ENCODE data around the gene SLA2.

SLA2 gene

DNA sequence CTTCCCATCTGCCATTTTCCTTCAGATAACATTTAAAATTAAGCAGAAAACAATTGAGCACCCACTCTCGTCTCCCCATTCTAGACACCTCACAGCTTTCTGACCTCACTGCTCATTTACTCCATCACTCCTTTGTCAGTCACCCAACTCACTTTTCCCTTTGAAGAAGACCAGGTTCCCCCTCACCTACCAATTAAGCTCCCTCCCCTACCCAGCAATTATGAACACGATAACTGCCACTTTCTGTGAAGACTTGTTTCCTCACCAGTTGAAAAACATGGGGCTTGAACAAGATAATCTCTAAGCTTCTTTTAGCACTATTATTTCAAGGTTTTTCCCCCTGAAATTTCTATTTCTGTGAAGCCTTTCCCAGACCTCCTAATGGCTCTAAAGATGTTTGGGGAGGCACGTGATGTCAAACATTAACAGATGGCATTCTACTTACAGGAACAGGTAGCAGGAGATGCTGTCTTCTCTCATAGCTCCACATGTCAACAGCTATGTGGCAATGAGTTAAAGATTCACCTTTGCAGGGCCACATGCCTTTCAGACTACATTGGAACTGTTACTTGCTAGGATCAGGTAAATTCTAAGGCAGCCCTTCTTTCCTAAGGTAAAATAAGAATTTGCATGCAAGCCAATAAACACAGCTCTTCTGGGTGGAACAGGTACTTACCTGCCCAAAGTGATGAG is 24.8 kb upstream of the SLA2 start:
- no peaks in the 10 kb centered on the region for H3K9me3 ChIP-seq (ENCODE audit: control insufficient read depth, low read length)
- H3K27me3 ChIP-seq (ENCODE audit: control insufficient read depth, insufficient read depth, low read length) = no peaks in the 10 kb centered on the region
- H3K4me3 ChIP-seq (ENCODE audit: low read length) = no peak overlapping the region
- no peaks in the 10 kb centered on the region for H3K4me1 ChIP-seq (ENCODE audit: control insufficient read depth, insufficient read depth, low read length)
- H3K36me3 ChIP-seq (ENCODE audit: control insufficient read depth, insufficient read depth, low read length) = no peaks in the 10 kb centered on the region
- H3K9ac ChIP-seq (ENCODE audit: low read length) = no peak overlapping the region

DNA sequence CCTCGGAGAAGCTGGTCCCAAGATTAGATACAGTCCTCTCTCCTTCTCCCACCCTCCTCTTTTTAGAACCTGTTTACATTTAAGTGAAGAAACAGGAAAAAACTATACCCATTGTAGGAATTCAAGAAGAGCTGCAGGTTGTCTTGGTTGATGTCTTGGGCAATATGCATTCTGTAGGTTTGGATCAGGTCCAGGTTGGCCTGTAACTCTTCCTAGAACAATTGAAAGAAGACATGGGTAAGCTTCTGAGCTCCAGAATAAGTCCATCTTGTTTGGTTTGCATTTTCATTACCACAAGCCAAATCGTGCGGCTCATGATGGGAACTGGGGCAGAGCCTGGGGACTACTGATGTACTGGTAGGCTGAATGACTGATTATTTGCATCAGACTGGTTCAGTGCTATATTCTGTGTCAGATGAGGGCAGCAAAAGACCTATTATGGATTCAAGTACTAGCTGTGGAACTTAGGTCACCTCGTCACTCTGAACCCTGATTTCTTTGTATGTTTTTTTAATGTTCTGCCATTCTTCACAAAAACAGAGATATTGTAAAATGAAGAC is 20.3 kb upstream of the SLA2 start:
- no peak overlapping the region for H3K9ac ChIP-seq (ENCODE audit: low read length)
- H3K4me3 ChIP-seq (ENCODE audit: low read length) = no peak overlapping the region
- H3K4me1 ChIP-seq (ENCODE audit: control insufficient read depth, insufficient read depth, low read length) = no peaks in the 10 kb centered on the region
- H3K27me3 ChIP-seq (ENCODE audit: control insufficient read depth, insufficient read depth, low read length) = no peaks in the 10 kb centered on the region
- H3K9me3 ChIP-seq (ENCODE audit: control insufficient read depth, low read length) = no peaks in the 10 kb centered on the region
- no peaks in the 10 kb centered on the region for H3K36me3 ChIP-seq (ENCODE audit: control insufficient read depth, insufficient read depth, low read length)

DNA sequence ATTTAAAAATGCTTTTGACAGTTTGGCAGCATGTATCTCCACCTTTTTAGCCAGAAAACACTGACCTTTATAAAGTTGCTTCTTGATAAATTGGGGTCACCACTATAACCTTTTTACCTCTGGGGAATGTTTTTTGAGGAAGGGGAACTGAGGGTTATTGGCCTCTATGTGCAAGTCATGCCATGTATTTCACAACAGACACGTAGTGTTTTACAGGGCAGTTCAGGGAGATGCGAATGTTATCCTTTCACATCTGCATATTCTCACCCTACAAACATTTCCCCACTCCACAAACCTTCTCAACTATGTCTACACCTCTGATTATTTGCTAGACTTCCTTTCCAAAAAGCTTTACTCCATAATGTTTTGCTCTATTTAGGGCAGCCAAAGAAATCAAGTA is 17.0 kb upstream of the SLA2 start:
- H3K9ac ChIP-seq (ENCODE audit: low read length) = no peak overlapping the region
- H3K36me3 ChIP-seq (ENCODE audit: control insufficient read depth, insufficient read depth, low read length) = no peaks in the 10 kb centered on the region
- H3K27me3 ChIP-seq (ENCODE audit: control insufficient read depth, insufficient read depth, low read length) = no peaks in the 10 kb centered on the region
- H3K9me3 ChIP-seq (ENCODE audit: control insufficient read depth, low read length) = no peaks in the 10 kb centered on the region
- no peak overlapping the region for H3K4me3 ChIP-seq (ENCODE audit: low read length)
- no peaks in the 10 kb centered on the region for H3K4me1 ChIP-seq (ENCODE audit: control insufficient read depth, insufficient read depth, low read length)

DNA sequence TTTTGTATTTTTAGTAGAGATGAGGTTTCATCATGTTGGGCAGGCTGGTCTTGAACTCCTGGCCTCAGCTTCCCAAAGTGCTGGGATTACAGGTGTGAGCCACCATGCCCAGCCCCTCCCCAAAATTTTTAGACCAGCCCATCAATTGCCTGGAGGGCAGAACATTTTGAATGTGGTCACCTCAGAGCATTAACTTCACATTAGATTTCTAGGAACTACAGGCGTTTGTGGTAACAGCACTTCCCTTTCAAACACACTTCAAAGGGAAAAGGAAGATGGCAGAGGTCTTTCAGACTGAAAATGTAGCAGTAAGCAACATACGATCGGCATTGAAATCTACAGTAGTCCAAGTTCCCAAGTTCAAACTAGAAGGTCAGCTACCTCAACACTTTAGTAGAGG is 12.3 kb upstream of the SLA2 start:
- H3K9me3 ChIP-seq (ENCODE audit: control insufficient read depth, low read length) = no peaks in the 10 kb centered on the region
- no peaks in the 10 kb centered on the region for H3K36me3 ChIP-seq (ENCODE audit: control insufficient read depth, insufficient read depth, low read length)
- H3K4me3 ChIP-seq (ENCODE audit: low read length) = no peak overlapping the region
- H3K4me1 ChIP-seq (ENCODE audit: control insufficient read depth, insufficient read depth, low read length) = no peaks in the 10 kb centered on the region
- H3K27me3 ChIP-seq (ENCODE audit: control insufficient read depth, insufficient read depth, low read length) = no peaks in the 10 kb centered on the region
- H3K9ac ChIP-seq (ENCODE audit: low read length) = no peak overlapping the region

DNA sequence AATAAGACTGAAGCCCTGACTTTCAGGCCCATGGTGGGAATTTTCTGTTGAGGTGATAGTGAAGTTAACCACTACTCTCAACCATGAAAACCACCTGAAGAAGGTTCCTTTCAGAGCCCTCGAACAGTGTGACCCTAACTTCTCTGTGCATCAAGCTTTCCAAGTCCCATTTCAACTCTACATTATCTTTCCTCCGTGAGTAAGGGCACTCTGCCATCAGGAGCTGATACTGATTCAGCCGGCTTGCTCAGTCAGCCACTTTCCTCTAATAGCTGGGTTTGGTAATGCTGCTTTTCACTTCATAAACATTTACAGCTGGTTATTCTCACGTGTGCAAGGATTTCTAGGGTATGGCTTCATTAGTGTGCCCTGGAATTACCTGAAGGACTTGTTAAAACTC is 10.7 kb upstream of the SLA2 start:
- Histone ChIP-seq H3K4me1 (ENCODE audit: control insufficient read depth, insufficient read depth, low read length) (no peaks in the 10 kb centered on the region), H3K27me3 (ENCODE audit: control insufficient read depth, insufficient read depth, low read length) (no peaks in the 10 kb centered on the region), H3K9ac (ENCODE audit: low read length) (no peak overlapping the region), H3K4me3 (ENCODE audit: low read length) (no peak overlapping the region), H3K36me3 (ENCODE audit: control insufficient read depth, insufficient read depth, low read length) (no peaks in the 10 kb centered on the region), H3K9me3 (ENCODE audit: control insufficient read depth, low read length) (no peaks in the 10 kb centered on the region)

DNA sequence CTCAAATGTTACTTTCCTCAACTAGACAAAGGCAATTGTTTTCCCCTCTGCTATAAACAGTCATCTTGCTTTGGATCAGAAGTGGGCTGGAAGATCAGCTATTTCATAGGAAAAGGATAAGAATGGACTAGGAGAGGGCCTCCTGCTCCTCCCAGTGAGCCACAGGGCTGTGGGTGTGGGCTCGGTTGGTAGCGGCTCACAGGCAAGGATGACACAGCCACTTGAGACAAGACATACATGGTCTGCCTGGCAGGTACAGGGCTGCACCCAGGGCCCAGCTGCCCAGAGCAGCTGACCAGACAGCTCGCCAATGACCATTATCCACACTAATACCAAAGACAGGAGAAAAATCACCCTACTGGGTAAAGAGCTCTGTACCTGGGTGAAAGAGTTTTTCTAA is 9.0 kb upstream of the SLA2 start:
- no peaks in the 10 kb centered on the region for H3K9me3 ChIP-seq (ENCODE audit: control insufficient read depth, low read length)
- H3K27me3 ChIP-seq (ENCODE audit: control insufficient read depth, insufficient read depth, low read length) = no peaks in the 10 kb centered on the region
- H3K4me1 ChIP-seq (ENCODE audit: control insufficient read depth, insufficient read depth, low read length) = no peaks in the 10 kb centered on the region
- H3K9ac ChIP-seq (ENCODE audit: low read length) = no peak overlapping the region
- H3K4me3 ChIP-seq (ENCODE audit: low read length) = no peak overlapping the region
- no peaks in the 10 kb centered on the region for H3K36me3 ChIP-seq (ENCODE audit: control insufficient read depth, insufficient read depth, low read length)

DNA sequence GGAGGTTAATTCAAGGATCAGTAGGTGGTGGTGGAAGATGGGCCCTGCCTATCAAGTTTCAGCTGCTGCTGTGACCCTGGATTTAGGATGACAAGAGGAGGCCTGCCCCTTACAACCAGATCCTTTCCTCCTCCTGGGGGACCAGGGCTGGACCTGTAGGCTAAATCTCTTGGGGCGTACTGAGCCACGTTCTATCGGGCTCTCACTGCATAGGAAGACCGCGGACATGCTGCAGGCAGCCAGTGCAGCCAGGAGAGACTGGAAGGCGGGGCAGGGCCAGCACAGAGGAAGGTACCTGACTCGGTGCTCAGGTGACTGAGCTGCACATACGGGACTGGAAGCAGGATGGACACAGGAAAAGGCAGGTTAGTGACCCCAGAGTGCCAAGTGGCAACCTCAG is 8.5 kb upstream of the SLA2 start:
- Histone ChIP-seq H3K4me1 (ENCODE audit: control insufficient read depth, insufficient read depth, low read length) (no peaks in the 10 kb centered on the region), H3K36me3 (ENCODE audit: control insufficient read depth, insufficient read depth, low read length) (no peaks in the 10 kb centered on the region), H3K9ac (ENCODE audit: low read length) (no peak overlapping the region), H3K4me3 (ENCODE audit: low read length) (no peak overlapping the region), H3K27me3 (ENCODE audit: control insufficient read depth, insufficient read depth, low read length) (no peaks in the 10 kb centered on the region), H3K9me3 (ENCODE audit: control insufficient read depth, low read length) (no peaks in the 10 kb centered on the region)

DNA sequence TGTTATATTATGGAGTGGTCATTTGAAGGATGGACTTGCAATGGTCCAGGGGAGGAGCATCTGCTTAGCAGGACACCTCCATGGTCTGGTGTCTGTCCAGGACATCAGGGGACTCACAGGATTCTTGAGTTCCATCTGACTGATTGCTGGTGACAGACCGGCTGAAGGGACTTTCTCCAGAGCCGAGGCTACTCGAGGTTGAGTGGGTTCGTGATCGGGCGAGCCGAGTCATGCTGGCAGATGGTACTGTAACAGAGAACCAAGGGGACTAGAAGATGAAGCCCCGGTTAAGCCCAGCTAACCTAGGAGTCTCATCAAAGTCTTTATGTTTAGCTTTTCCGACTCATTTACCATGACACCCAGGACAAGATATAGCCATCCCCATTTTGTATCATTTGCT is 7.5 kb upstream of the SLA2 start:
- Histone ChIP-seq H3K9me3 (ENCODE audit: control insufficient read depth, low read length) (no peaks in the 10 kb centered on the region), H3K36me3 (ENCODE audit: control insufficient read depth, insufficient read depth, low read length) (no peaks in the 10 kb centered on the region), H3K4me1 (ENCODE audit: control insufficient read depth, insufficient read depth, low read length) (no peaks in the 10 kb centered on the region), H3K4me3 (ENCODE audit: low read length) (no peak overlapping the region), H3K27me3 (ENCODE audit: control insufficient read depth, insufficient read depth, low read length) (no peaks in the 10 kb centered on the region), H3K9ac (ENCODE audit: low read length) (no peak overlapping the region)

DNA sequence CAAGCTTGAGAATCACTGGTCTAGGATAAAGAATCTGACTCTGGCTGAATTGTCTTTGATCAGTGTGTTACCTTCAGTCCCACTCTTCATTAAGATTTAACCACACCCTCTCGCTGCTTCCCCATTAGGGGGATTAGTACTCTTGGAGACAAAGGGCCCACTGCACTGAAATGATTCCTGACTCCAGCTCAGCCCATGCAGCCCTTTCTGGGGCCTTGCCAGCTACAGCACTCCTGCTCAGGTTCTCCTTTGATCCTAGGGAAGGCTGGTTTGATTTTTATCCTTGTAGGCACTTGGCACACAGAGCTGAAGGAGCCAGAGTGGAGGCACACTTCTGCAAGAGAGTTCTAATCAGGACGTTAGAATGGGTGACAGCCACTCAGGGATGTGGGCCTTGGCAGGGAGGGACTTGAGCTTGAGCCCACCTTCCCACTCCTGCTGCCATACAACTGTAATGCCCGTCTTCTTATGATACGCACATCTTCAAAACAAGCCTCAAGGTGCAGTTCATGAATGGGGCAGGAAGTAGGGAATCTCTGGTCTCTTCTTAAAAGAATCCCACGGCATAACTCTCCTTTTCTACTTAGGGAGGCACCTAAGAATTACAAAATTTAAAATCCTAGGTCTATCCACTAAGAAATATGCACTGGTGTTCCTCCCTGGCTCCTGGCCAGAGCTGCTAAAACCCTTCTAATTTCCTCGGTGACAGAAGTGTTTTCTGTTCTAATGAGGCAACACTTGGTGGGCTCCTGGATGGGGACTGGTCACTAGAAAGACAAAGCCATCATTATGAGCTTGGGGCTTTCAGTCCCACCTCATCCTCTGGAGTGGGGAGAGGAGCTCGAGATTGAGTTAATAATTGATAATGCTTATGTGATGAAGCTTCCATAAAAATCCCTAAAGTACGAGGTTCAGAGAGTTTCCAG is 1.5 kb upstream of the SLA2 start:
- Histone ChIP-seq H3K4me3 (ENCODE audit: low read length) (no peak overlapping the region), H3K4me1 (ENCODE audit: control insufficient read depth, insufficient read depth, low read length) (no peaks in the 10 kb centered on the region)

DNA sequence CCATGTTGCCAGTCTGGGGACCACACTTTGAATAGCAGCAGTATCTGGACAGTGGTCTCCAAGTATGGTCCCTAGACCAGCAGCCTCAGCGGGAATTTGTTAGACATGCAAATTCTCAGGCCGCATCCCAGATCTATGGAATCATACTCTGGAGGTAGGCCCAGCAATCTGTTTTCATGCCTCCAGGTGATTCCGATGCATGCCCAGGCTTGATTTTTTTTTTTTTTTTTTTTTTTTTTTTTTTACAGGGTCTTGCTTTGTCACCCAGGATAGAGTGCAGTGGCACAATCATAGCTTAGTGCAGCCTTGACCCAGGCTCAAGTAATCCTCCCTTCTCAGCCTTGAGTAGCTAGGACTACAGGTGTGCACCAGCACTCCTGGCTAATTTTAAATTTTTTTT is 682 bp upstream of the SLA2 start:
- no peaks in the 10 kb centered on the region for H3K9me3 ChIP-seq (ENCODE audit: control insufficient read depth, low read length)
- no peak overlapping the region for H3K9ac ChIP-seq (ENCODE audit: low read length)
- no peaks in the 10 kb centered on the region for H3K27me3 ChIP-seq (ENCODE audit: control insufficient read depth, insufficient read depth, low read length)
- no peaks in the 10 kb centered on the region for H3K36me3 ChIP-seq (ENCODE audit: control insufficient read depth, insufficient read depth, low read length)
- no peaks in the 10 kb centered on the region for H3K4me1 ChIP-seq (ENCODE audit: control insufficient read depth, insufficient read depth, low read length)
- no peak overlapping the region for H3K4me3 ChIP-seq (ENCODE audit: low read length)

More for the DNA sequence above, 1.5 kb upstream of the SLA2 start:
- no peaks in the 10 kb centered on the region for H3K36me3 ChIP-seq (ENCODE audit: control insufficient read depth, insufficient read depth, low read length)
- H3K27me3 ChIP-seq (ENCODE audit: control insufficient read depth, insufficient read depth, low read length) = no peaks in the 10 kb centered on the region
- H3K9me3 ChIP-seq (ENCODE audit: control insufficient read depth, low read length) = no peaks in the 10 kb centered on the region
- H3K9ac ChIP-seq (ENCODE audit: low read length) = no peak overlapping the region

DNA sequence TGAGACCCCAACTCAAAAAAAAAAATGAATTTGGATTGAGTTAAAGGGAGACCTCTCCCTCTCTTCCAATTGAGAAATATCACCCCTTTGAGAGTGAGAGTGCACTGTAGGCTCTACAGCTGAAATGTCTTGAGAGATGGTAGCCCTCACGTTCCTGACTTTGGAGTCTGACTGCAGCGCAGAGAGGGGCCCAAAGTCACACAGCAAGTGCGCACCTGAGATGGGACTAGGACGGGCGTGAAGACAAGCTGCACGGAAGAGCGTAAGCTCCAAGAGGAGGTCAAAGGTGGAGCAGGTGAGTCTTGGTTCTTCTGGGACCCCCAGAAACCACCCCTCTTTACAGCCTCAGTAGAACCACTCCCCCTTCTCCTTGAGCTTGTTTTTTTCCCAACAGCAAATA is 643 bp downstream of the SLA2 start:
- Histone ChIP-seq H3K4me1 (ENCODE audit: control insufficient read depth, insufficient read depth, low read length) (no peaks in the 10 kb centered on the region), H3K9me3 (ENCODE audit: control insufficient read depth, low read length) (no peaks in the 10 kb centered on the region), H3K36me3 (ENCODE audit: control insufficient read depth, insufficient read depth, low read length) (no peaks in the 10 kb centered on the region), H3K9ac (ENCODE audit: low read length) (peak overlapping the region; percentile 22), H3K27me3 (ENCODE audit: control insufficient read depth, insufficient read depth, low read length) (no peaks in the 10 kb centered on the region), H3K4me3 (ENCODE audit: low read length) (no peak overlapping the region)

DNA sequence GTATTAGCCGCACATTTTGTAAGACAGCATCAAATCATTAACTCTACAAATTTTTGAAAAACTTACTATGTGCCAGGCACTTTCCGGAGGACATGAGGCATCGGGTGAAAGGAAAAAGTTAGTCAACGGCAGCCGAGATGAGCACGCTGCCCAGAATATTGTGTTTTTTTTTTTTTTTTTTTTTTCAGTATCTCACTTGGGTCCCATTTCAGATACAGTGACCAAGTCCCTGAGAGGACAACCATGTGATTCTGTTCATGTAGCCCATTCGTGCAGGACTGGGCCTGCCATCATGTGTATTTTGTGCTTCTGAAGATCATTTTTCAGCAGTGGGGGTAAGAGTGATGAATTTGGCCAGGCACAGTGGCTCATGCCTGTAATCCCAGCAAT is 1.3 kb downstream of the SLA2 start:
- Histone ChIP-seq H3K9me3 (ENCODE audit: control insufficient read depth, low read length) (no peaks in the 10 kb centered on the region), H3K36me3 (ENCODE audit: control insufficient read depth, insufficient read depth, low read length) (no peaks in the 10 kb centered on the region), H3K4me1 (ENCODE audit: control insufficient read depth, insufficient read depth, low read length) (no peaks in the 10 kb centered on the region), H3K27me3 (ENCODE audit: control insufficient read depth, insufficient read depth, low read length) (no peaks in the 10 kb centered on the region), H3K4me3 (ENCODE audit: low read length) (no peak overlapping the region), H3K9ac (ENCODE audit: low read length) (no peak overlapping the region)
